Measurements from ENCODE around the gene DLGAP4.

DLGAP4 gene

DNA sequence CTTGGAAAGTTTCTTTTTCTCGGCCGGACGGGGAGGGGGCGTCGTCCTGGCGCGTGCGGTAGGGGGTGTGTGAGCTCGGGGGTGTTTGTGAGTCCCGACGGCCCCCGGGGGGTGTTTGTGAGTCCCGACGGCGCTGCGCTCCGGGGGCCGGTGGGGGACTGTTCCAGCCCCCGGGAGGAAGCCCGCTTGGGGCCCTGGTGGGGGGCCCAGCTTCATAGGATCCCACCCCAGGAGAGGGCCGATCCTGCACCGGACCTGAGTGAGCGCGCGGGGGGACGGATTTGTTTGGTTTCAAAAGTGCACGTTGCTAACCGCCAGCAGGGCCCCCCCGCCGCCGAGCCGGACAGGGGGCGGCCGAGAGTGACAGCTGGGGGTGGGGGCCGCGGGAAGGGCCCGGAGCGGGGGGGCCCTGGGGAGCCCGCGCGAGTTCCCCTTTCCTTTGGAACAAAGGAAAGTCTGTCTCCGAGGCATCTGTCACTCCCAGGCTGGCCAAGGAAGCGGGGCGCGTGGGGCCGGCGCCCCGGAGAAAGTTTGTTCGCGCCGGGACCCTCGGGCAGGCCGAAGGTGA lies 267.7 kb downstream of the DLGAP4 start:
- DNase-seq = no peak

DNA sequence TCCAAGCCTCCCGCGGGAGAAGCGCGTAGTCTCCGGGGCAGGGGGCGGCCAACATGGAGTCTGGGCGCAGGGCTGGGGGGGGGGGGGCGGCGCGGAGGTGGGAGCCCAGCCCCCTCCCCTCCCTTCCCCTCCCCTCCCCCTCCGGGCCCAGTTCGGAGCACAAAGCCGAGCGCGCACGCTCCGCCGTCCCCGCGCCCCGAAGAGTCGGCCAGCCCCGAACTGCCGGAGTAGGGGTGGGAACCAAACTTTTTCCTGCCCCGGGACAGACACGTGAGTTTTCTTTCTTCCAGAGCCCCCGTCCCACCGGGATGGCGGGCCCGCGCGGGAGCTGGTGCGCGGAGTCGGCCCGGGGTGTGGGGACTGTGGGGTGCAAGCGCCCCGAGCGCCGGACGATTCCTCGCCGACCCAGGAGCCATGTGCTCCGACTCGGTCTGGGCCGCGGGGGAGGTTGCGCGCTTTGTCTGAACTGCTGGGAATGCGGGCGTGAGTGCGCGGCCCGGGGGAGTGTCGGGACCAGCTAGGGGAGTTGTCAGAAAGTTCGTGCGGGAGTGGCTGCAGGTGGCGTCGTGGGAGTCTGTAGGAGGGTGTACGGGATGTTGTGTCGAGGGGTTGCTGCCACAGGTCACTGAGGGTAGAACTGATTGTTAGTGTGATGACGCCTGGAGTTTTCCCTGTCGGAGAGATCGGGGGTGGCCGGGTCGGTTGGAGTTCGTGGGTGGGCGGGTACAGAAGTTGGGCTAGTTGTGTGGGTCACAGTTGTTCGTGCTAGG lies 268.4 kb downstream of the DLGAP4 start:
- no peak for DNase-seq

DNA sequence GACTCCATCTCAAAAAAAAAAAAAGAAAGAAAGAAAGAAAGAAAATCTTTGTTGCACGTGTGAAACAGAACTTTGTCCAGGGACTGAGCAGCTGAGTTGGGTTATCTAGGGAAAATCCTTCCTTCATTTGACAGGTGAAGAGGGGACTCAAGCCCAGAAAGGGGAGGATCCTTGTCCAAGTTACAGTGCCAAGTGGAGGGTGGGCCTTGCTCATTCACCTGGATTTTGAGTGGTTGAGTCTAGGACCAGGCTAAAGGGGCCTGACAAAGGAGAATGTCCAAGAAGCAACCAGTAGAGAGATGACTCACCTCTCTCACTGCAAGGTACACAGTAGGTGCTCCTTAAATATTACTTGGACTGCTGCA lies 269.9 kb downstream of the DLGAP4 start:
- no peak for DNase-seq

All from NCI-H526 treated with DMSO at 0.1 percent for 48 hours (cell line).